Measurements from ENCODE around the gene RASA2.

Gene RASA2

GRCh38 chr3:141529256-141529655, 42.4 kb downstream of the RASA2 start:
- Histone ChIP-seq H3F3A (ENCODE audit: low read depth) (no peaks in the 10 kb centered on the region), H3K36me3 (ENCODE audit: insufficient read depth, low read length) (peaks cover 11% of the 10 kb centered on the region), H2AFZ (ENCODE audit: low read length) (no peak overlapping the region), H3K9me2 (replicated peaks; ENCODE audit: low read depth, low read length) (no peaks in the 10 kb centered on the region), H3K4me1 (ENCODE audit: insufficient read depth, low read length, poor library complexity, severe bottlenecking) (peaks cover 19% of the 10 kb centered on the region), H3K4me3 (ENCODE audit: low read length, poor library complexity, severe bottlenecking) (no peak overlapping the region), H3K9ac (ENCODE audit: low read depth, low read length, poor library complexity, severe bottlenecking) (no peak overlapping the region), H3K27me3 (ENCODE audit: insufficient read depth, low read length, poor library complexity, severe bottlenecking) (no peaks in the 10 kb centered on the region), H3K79me2 (ENCODE audit: insufficient read depth, low read length) (peaks cover 6% of the 10 kb centered on the region; the same call in 1 of the 2 replicates), H3K4me2 (ENCODE audit: low read depth, low read length, poor library complexity, severe bottlenecking) (no peak overlapping the region), H3K9me3 (ENCODE audit: insufficient read depth, low read depth, low read length) (no peaks in the 10 kb centered on the region), H4K20me1 (ENCODE audit: insufficient read depth, low read length, poor library complexity, severe bottlenecking) (no peaks in the 10 kb centered on the region)
- TF ChIP-seq EZH2phosphoT487 (IDR thresholded peaks at IDR 0.05; ENCODE audit: borderline replicate concordance) (no peak), CTCF (conservative IDR thresholded peaks at IDR 0.05; ENCODE audit: low read length) (no peak)

GRCh38 chr3:141529717-141530414, 43.0 kb downstream of the RASA2 start:
- Histone ChIP-seq H4K20me1 (ENCODE audit: insufficient read depth, low read length, poor library complexity, severe bottlenecking) (no peaks in the 10 kb centered on the region), H3K4me2 (ENCODE audit: low read depth, low read length, poor library complexity, severe bottlenecking) (no peak overlapping the region), H3K9me2 (replicated peaks; ENCODE audit: low read depth, low read length) (no peaks in the 10 kb centered on the region), H3K36me3 (ENCODE audit: insufficient read depth, low read length) (peaks cover 14% of the 10 kb centered on the region), H3K4me3 (ENCODE audit: low read length, poor library complexity, severe bottlenecking) (no peak overlapping the region), H3K9ac (ENCODE audit: low read depth, low read length, poor library complexity, severe bottlenecking) (no peak overlapping the region), H3F3A (ENCODE audit: low read depth) (no peaks in the 10 kb centered on the region), H3K79me2 (ENCODE audit: insufficient read depth, low read length) (0 out of 2 replicates have a peak, but pooled peaks cover 4% of the 10 kb centered on the region), H2AFZ (ENCODE audit: low read length) (no peak overlapping the region), H3K27me3 (ENCODE audit: insufficient read depth, low read length, poor library complexity, severe bottlenecking) (no peaks in the 10 kb centered on the region), H3K9me3 (ENCODE audit: insufficient read depth, low read depth, low read length) (no peaks in the 10 kb centered on the region), H3K4me1 (ENCODE audit: insufficient read depth, low read length, poor library complexity, severe bottlenecking) (peaks cover 17% of the 10 kb centered on the region)
- no peak for TF ChIP-seq EZH2phosphoT487 (IDR thresholded peaks at IDR 0.05; ENCODE audit: borderline replicate concordance)
- no peak for TF ChIP-seq CTCF (conservative IDR thresholded peaks at IDR 0.05; ENCODE audit: low read length)

GRCh38 chr3:141530415-141530768, 43.6 kb downstream of the RASA2 start:
- H3F3A ChIP-seq (ENCODE audit: low read depth), result no peaks in the 10 kb centered on the region
- H3K79me2 ChIP-seq (ENCODE audit: insufficient read depth, low read length), result 0 out of 2 replicates have a peak, but pooled peaks cover 4% of the 10 kb centered on the region
- no peak overlapping the region for H3K9ac ChIP-seq (ENCODE audit: low read depth, low read length, poor library complexity, severe bottlenecking)
- H3K27me3 ChIP-seq (ENCODE audit: insufficient read depth, low read length, poor library complexity, severe bottlenecking), result no peaks in the 10 kb centered on the region
- H4K20me1 ChIP-seq (ENCODE audit: insufficient read depth, low read length, poor library complexity, severe bottlenecking), result no peaks in the 10 kb centered on the region
- H3K9me2 ChIP-seq (replicated peaks; ENCODE audit: low read depth, low read length), result no peaks in the 10 kb centered on the region
- no peak overlapping the region for H3K4me3 ChIP-seq (ENCODE audit: low read length, poor library complexity, severe bottlenecking)
- no peak for TF ChIP-seq CTCF (conservative IDR thresholded peaks at IDR 0.05; ENCODE audit: low read length)
- TF ChIP-seq EZH2phosphoT487 (IDR thresholded peaks at IDR 0.05; ENCODE audit: borderline replicate concordance), result no peak
- H3K9me3 ChIP-seq (ENCODE audit: insufficient read depth, low read depth, low read length), result peaks cover 3% of the 10 kb centered on the region; the same call in 1 of the 2 replicates
- H2AFZ ChIP-seq (ENCODE audit: low read length), result no peak overlapping the region
- no peak overlapping the region for H3K4me2 ChIP-seq (ENCODE audit: low read depth, low read length, poor library complexity, severe bottlenecking)
- peaks cover 19% of the 10 kb centered on the region for H3K36me3 ChIP-seq (ENCODE audit: insufficient read depth, low read length)
- H3K4me1 ChIP-seq (ENCODE audit: insufficient read depth, low read length, poor library complexity, severe bottlenecking), result peaks cover 16% of the 10 kb centered on the region
